IPS DF 6.9 (cell line): ENCODE measurements around the gene PDE4D.
"Not testable (repeated sequence)": the region's sequence is repeated elsewhere in the genome, so short reads cannot be mapped to it uniquely, and the experiment has no call there.

Experiments
- DNase-seq: peaks from one replicate; pipeline ENCODE4 v3.0.0-alpha.2; 2013; ENCODE audit warnings: low read depth, low spot score
- H3K27ac ChIP-seq: one replicate; pipeline ENCODE4 v1.5.1; 2013; ENCODE audit warnings: low read length, control low read depth
- H3K27me3 ChIP-seq: 2 replicates; pipeline ENCODE4 v1.6.1; 2013; ENCODE audit warnings: mild to moderate bottlenecking, low read length; ENCODE audit not compliant: control insufficient read depth, insufficient read depth
- H3K36me3 ChIP-seq: 2 replicates; pipeline ENCODE4 v1.6.1; 2013; ENCODE audit warnings: low read length; ENCODE audit not compliant: control insufficient read depth, insufficient read depth
- H3K4me1 ChIP-seq: 2 replicates; pipeline ENCODE4 v1.6.1; 2013; ENCODE audit warnings: low read length; ENCODE audit not compliant: control insufficient read depth, insufficient read depth
- H3K4me3 ChIP-seq: 2 replicates; pipeline ENCODE4 v1.5.1; 2013; ENCODE audit warnings: mild to moderate bottlenecking, low read length
- H3K9me3 ChIP-seq: 2 replicates; pipeline ENCODE4 v1.6.1; 2013; ENCODE audit warnings: low read length, inconsistent platforms; ENCODE audit not compliant: control insufficient read depth, insufficient read depth
- WGBS: extraction: QIAGEN DNeasy Blood & Tissue Kit; methylation state at CpG from one replicate; pipeline ENCODE4 v1.1.7; 2013; ENCODE audit warnings: mixed read lengths, missing lambda C conversion rate; ENCODE audit not compliant: insufficient read length, insufficient coverage; 5-methylcytosine and 5-hydroxymethylcytosine counted together

Gene PDE4D

DNA sequence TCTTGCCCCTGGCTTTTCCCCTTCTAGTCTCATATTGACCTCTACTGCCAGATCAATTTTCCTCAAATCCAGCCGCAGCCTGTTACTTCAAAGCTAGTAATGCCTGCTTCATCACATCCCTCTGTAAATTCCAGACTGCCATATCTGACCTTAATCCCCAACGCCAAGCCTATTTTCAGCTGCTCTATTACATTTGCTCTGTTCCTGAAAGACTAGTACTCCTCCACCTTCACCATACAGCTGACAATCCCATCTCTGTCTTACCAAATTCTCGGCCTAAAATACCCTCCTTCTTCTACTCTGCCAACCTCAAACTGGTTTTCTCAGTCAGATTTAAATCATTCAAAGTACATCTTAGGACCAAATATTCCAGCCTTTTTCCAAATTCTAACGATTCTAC, 890.4 kb downstream of the PDE4D start:
- Histone ChIP-seq H3K4me1 (peaks cover 4% of the 10 kb centered on the region; the same call in 1 of the 2 replicates), H3K27me3 (no peaks in the 10 kb centered on the region), H3K27ac (no peak overlapping the region), H3K9me3 (no peaks in the 10 kb centered on the region; the same call in 1 of the 2 replicates), H3K4me3 (no peak overlapping the region), H3K36me3 (no peaks in the 10 kb centered on the region)
- WGBS: 100% methylated on average over 1 of the region's 4 CpGs
- DNase-seq: no peak

GRCh38 chr5:59002162-59002825, 891.2 kb downstream of the PDE4D start:
- H3K27me3 ChIP-seq: no peaks in the 10 kb centered on the region
- H3K27ac ChIP-seq: no peak overlapping the region
- H3K9me3 ChIP-seq: no peaks in the 10 kb centered on the region; the same call in 1 of the 2 replicates
- no peak overlapping the region for H3K4me3 ChIP-seq
- no peak for DNase-seq
- H3K4me1 ChIP-seq: peaks cover 4% of the 10 kb centered on the region; the same call in 1 of the 2 replicates
- no CpG with 5 or more reads among the region's 1 CpG for WGBS
- no peaks in the 10 kb centered on the region for H3K36me3 ChIP-seq

DNA sequence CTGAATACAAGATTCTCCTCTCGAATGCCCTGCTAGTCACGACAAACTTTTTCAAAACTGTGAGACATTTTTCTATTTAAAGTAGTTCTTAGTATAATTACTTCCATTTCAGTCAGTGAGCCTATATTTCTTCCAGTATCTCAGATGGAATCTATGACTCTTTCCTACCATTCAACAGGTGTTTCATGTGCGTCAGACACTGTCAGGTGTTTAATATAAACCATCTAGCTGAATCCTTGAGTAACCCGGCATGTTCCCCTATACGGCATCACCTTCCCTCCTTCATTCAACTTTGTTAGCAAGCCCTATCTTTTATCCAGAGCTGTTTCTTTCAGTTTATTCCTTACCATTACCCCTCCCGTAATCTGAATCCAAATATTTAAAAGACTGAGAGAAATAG, 891.8 kb downstream of the PDE4D start:
- H3K36me3 ChIP-seq: no peaks in the 10 kb centered on the region
- H3K9me3 ChIP-seq: no peaks in the 10 kb centered on the region; the same call in 1 of the 2 replicates
- no peak overlapping the region for H3K27ac ChIP-seq
- no CpG with 5 or more reads among the region's 6 CpGs for WGBS
- peaks cover 4% of the 10 kb centered on the region; the same call in 1 of the 2 replicates for H3K4me1 ChIP-seq
- DNase-seq: no peak
- no peaks in the 10 kb centered on the region for H3K27me3 ChIP-seq
- no peak overlapping the region for H3K4me3 ChIP-seq

DNA sequence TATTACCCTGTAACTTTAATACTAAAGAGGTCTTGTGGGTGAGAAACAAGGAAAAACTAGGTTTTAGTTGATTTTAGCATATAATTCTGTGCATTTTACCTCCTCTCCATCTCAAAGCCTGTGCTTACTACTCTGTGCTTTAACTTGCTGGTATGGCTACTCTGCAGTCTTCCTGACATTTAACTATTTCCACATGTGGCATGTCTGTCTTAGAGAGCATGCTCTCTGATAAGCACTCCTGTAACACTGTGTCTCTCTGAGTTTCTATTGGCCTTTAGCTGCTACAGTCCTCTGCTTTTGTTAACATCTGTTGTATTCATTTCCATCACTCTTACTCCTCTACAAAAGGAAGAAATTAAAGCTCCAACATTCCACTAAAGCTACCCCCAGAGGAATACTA, 892.4 kb downstream of the PDE4D start:
- peaks cover 4% of the 10 kb centered on the region; the same call in 1 of the 2 replicates for H3K4me1 ChIP-seq
- DNase-seq: no peak
- H3K27ac ChIP-seq: no peak overlapping the region
- no peaks in the 10 kb centered on the region for H3K27me3 ChIP-seq
- H3K9me3 ChIP-seq: no peaks in the 10 kb centered on the region; the same call in 1 of the 2 replicates
- H3K4me3 ChIP-seq: no peak overlapping the region
- H3K36me3 ChIP-seq: no peaks in the 10 kb centered on the region

- WGBS: no CpG with 5 or more reads among the region's 3 CpGs
- DNase-seq: no peak
- H3K4me1 ChIP-seq: peaks cover 4% of the 10 kb centered on the region; the same call in 1 of the 2 replicates
- no peak overlapping the region for H3K4me3 ChIP-seq
- H3K27me3 ChIP-seq: no peaks in the 10 kb centered on the region
- H3K27ac ChIP-seq: no peak overlapping the region
- H3K9me3 ChIP-seq: no peaks in the 10 kb centered on the region; the same call in 1 of the 2 replicates
- H3K36me3 ChIP-seq: no peaks in the 10 kb centered on the region
Observed at GRCh38 chr5:59000211-59000610, 893.3 kb downstream of the PDE4D start.

DNA sequence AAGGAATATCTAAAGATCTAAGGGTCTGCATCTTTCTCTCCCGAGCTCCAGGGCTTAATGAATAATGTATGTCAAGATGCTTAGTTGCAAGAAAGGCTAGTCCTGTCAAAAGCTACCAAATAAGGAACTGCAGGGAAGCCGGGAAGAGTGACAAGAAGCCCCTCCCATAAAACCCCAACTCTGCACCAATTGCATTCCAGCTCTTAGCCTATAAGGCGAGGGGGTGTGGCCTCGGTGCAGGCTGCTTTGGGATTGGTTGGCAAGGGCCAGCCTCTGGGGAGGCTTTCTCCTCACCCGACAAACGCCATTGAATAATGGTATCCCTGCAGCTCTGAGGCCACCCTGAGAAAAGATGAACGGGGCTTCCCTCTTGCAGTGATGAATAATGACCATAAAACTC, 893.7 kb downstream of the PDE4D start:
- H3K36me3 ChIP-seq: no peaks in the 10 kb centered on the region
- no peak for DNase-seq
- no peaks in the 10 kb centered on the region for H3K27me3 ChIP-seq
- no peaks in the 10 kb centered on the region; the same call in 1 of the 2 replicates for H3K9me3 ChIP-seq
- H3K27ac ChIP-seq: no peak overlapping the region
- no peak overlapping the region for H3K4me3 ChIP-seq
- peaks cover 4% of the 10 kb centered on the region; the same call in 1 of the 2 replicates for H3K4me1 ChIP-seq
- WGBS: no CpG with 5 or more reads among the region's 7 CpGs

DNA sequence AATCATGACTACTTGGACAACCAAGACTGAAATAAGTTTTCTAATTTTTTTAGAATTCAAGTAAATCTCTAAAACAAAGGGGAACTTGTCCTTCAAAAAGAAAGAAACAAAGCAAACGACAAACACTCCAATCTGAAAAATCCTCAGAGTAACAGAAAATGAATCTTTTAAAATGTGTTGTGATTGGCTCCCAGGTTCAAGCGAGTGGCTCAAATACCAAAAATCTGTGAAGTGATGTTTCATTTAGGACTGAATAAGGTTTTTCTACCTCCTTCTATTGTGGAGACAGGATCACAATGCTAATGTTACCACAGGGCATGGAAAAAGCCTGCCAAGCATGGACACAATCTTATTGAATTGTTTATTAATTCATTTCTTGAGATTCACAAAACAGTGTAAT, 895.0 kb downstream of the PDE4D start:
- no CpG with 5 or more reads among the region's 2 CpGs for WGBS
- Histone ChIP-seq H3K27ac (no peak overlapping the region), H3K36me3 (no peaks in the 10 kb centered on the region), H3K4me3 (no peak overlapping the region), H3K9me3 (no peaks in the 10 kb centered on the region; the same call in 1 of the 2 replicates), H3K27me3 (no peaks in the 10 kb centered on the region), H3K4me1 (peaks cover 4% of the 10 kb centered on the region; the same call in 1 of the 2 replicates)
- no peak for DNase-seq

- DNase-seq, H3K4me3 ChIP-seq, H3K4me1 ChIP-seq, H3K27ac ChIP-seq, H3K36me3 ChIP-seq, H3K27me3 ChIP-seq, H3K9me3 ChIP-seq: not testable (repeated sequence)
- no CpG with 5 or more reads among the region's 3 CpGs for WGBS
Observed at GRCh38 chr5:58995779-58996178, 897.7 kb downstream of the PDE4D start.

DNA sequence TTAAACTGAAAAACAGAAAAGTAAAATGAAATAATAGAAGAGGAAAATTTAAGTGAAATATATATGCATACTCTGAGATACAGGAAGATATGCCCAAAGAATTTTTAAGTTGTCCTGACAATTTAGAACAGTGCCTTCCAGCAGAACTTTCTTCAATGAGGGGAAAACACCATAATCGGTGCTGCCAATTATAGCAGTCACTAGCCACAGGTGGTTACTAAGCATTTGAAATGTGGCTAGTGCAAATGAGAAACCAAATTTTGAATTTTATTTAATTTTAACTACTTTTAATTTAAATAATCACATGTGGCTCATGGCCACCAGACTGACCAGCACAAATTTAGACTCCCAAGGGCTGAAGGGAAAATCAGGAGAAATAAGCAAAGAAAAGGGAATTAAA, 900.1 kb downstream of the PDE4D start:
- no peaks in the 10 kb centered on the region for H3K4me1 ChIP-seq
- no peak overlapping the region for H3K4me3 ChIP-seq

DNA sequence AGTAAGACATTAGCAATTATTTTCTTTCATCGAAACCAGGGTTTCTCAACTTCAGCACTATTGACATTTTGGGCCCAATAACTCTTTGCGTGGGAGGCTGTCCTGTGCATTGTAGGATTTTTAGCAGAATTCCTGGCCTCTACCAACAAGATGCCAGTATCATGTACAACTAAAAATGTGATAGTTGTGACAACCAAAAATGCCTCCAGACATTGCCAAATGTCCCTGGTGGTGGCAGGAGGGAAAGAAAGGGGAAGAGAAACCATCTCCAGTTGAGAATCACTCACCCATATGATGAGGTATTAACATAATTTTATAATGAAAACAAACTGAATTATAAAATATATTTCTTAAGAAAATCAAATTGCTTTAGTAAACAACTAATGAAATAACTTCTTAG, 904.6 kb downstream of the PDE4D start:
- no CpG with 5 or more reads among the region's 2 CpGs for WGBS
- no peak for DNase-seq

More for the DNA sequence above, 900.1 kb downstream of the PDE4D start:
- Histone ChIP-seq H3K9me3 (no peaks in the 10 kb centered on the region), H3K27me3 (no peaks in the 10 kb centered on the region), H3K27ac (no peak overlapping the region), H3K36me3 (no peaks in the 10 kb centered on the region)
- no CpG with 5 or more reads among the region's 1 CpG for whole genome bisulfite sequencing
- DNase-seq: no peak

GRCh38 chr5:58987193-58987592, 906.3 kb downstream of the PDE4D start:
- DNase-seq: no peak
- Histone ChIP-seq H3K27me3 (no peaks in the 10 kb centered on the region), H3K4me3 (no peak overlapping the region), H3K36me3 (no peaks in the 10 kb centered on the region), H3K9me3 (no peaks in the 10 kb centered on the region), H3K27ac (no peak overlapping the region), H3K4me1 (no peaks in the 10 kb centered on the region)

More for the DNA sequence above, 904.6 kb downstream of the PDE4D start:
- H3K36me3 ChIP-seq: no peaks in the 10 kb centered on the region
- H3K4me1 ChIP-seq: no peaks in the 10 kb centered on the region
- H3K27me3 ChIP-seq: no peaks in the 10 kb centered on the region
- H3K4me3 ChIP-seq: no peak overlapping the region
- H3K9me3 ChIP-seq: no peaks in the 10 kb centered on the region
- no peak overlapping the region for H3K27ac ChIP-seq
